Activated CD4-positive, CD25-positive, alpha-beta regulatory T cell treated with anti-CD3 and anti-CD28 coated beads, Interleukin-2, amount 50 U/mL, for 16 hours (primary cell): ENCODE measurements around the gene PRKRIP1.
"Not testable (repeated sequence)": the region's sequence is repeated elsewhere in the genome, so short reads cannot be mapped to it uniquely, and the experiment has no call there.

Experiments
- DNase-seq: peaks from one replicate; pipeline ENCODE4 v3.0.0-alpha.2; 2020; ENCODE audit warnings: low read depth, low spot score

Gene PRKRIP1

GRCh38 chr7:102395873-102396709, at the start of gene PRKRIP1:
PRKRIP1 (plus strand) TSS chr7:102396363; CDS start chr7:102396412, 49 bp downstream.
- peak; percentile 77 for DNase-seq

GRCh38 chr7:102346983-102347382, 49.2 kb upstream of the PRKRIP1 start:
- DNase-seq = not testable (repeated sequence)

GRCh38 chr7:102356344-102356743, 39.8 kb upstream of the PRKRIP1 start, which contains the start of gene SPDYE6:
SPDYE6 (minus strand) TSS chr7:102356444; CDS start chr7:102356023, 421 bp downstream.
- DNase-seq = not testable (repeated sequence)

- peak; percentile 91 for DNase-seq
Observed at GRCh38 chr7:102363549-102364393, 32.4 kb upstream of the PRKRIP1 start.

- not testable (repeated sequence) for DNase-seq
Observed at GRCh38 chr7:102364394-102364886, 31.7 kb upstream of the PRKRIP1 start.

GRCh38 chr7:102365390-102365789, 30.8 kb upstream of the PRKRIP1 start:
- DNase-seq = not testable (repeated sequence)

GRCh38 chr7:102370038-102370437, 26.1 kb upstream of the PRKRIP1 start:
- DNase-seq = not testable (repeated sequence)

- not testable (repeated sequence) for DNase-seq
Observed at GRCh38 chr7:102372796-102373195, 23.4 kb upstream of the PRKRIP1 start.

GRCh38 chr7:102376964-102377466, 19.1 kb upstream of the PRKRIP1 start:
- DNase-seq = no peak

GRCh38 chr7:102380837-102381236, 15.3 kb upstream of the PRKRIP1 start:
- DNase-seq = not testable (repeated sequence)

GRCh38 chr7:102381696-102382425, 14.3 kb upstream of the PRKRIP1 start:
- DNase-seq = not testable (repeated sequence)

- no peak for DNase-seq
Observed at GRCh38 chr7:102387064-102387463, 9.1 kb upstream of the PRKRIP1 start.

- no peak for DNase-seq
Observed at GRCh38 chr7:102389810-102390209, 6.4 kb upstream of the PRKRIP1 start.

GRCh38 chr7:102390697-102391484, 5.3 kb upstream of the PRKRIP1 start:
- peak; percentile 30 for DNase-seq

- no peak for DNase-seq
Observed at GRCh38 chr7:102392330-102392729, 3.8 kb upstream of the PRKRIP1 start.

- DNase-seq = no peak
Observed at GRCh38 chr7:102393467-102393866, 2.7 kb upstream of the PRKRIP1 start.

- no peak for DNase-seq
Observed at GRCh38 chr7:102395592-102395872, 631 bp upstream of the PRKRIP1 start.

GRCh38 chr7:102396710-102397019, 502 bp downstream of the PRKRIP1 start:
- DNase-seq = no peak

GRCh38 chr7:102398543-102398942, 2.4 kb downstream of the PRKRIP1 start:
- no peak for DNase-seq

- DNase-seq = no peak
Observed at GRCh38 chr7:102400360-102400759, 4.2 kb downstream of the PRKRIP1 start.

- no peak for DNase-seq
Observed at GRCh38 chr7:102403563-102403962, 7.4 kb downstream of the PRKRIP1 start.
